PC-3 (cell line): ENCODE data around the gene RUFY2. TPM values are rescaled to one million over a fixed set of nuclear protein-coding genes. Genes with fewer than 3 reads are reported as not detected.

Experiments
- ATAC-seq: fragments of 200-7000 bp; cut with Tn5 transposase; 2 replicates; pipeline ENCODE4 v1.9.1; 2020; ENCODE audit warnings: mild to moderate bottlenecking, moderate library complexity
- BruUV-seq: library from RNA; stranded (reverse); fragments of 400-500 nt; replicated peaks from 2 replicates; lab custom pipeline; 2021; lab: Mats Ljungman, UMichigan
- CTCF ChIA-PET: fragments of 300-600 bp; sonication (Branson Sonifier 250); formaldehyde crosslinking; loops from one replicate; lab custom pipeline; 2022; ENCODE audit warnings: antibody characterized with exemption; lab: Charles Lee
- POLR2A ChIA-PET: fragments of 300-600 bp; sonication (Branson Sonifier 250); formaldehyde crosslinking; loops from one replicate; lab custom pipeline; 2022; ENCODE audit warnings: antibody characterized with exemption; ENCODE audit not compliant: unreplicated experiment; lab: Charles Lee
- DNase-seq: peaks from one replicate; pipeline ENCODE4 v3.0.0-alpha.2; 2015
- H2AFZ ChIP-seq: fragments of 300-600 bp; sonication (generic); 2 replicates; pipeline ENCODE4 v1.6.0; 2016; ENCODE audit warnings: antibody characterized with exemption, low read length
- H3F3A ChIP-seq: fragments of 300-600 bp; sonication (generic); one replicate; pipeline ENCODE4 v1.6.0; 2017; ENCODE audit warnings: antibody characterized with exemption, low read length, control low read depth, mild to moderate bottlenecking; ENCODE audit not compliant: unreplicated experiment
- H3K27ac ChIP-seq: fragments of 300-600 bp; sonication (generic); 2 replicates; pipeline ENCODE4 v1.5.1; 2016; ENCODE audit warnings: mild to moderate bottlenecking, low read length
- H3K27me3 ChIP-seq: fragments of 300-600 bp; sonication (generic); 2 replicates; pipeline ENCODE4 v1.6.1; 2016; ENCODE audit warnings: low read length, mixed read lengths
- H3K36me3 ChIP-seq: fragments of 300-600 bp; sonication (generic); 2 replicates; pipeline ENCODE4 v1.6.1; 2016; ENCODE audit warnings: low read depth, mixed run types, low read length, mixed read lengths
- H3K4me1 ChIP-seq: fragments of 300-600 bp; sonication (generic); 2 replicates; pipeline ENCODE4 v1.5.1; 2016; ENCODE audit warnings: low read length; ENCODE audit not compliant: insufficient read depth
- H3K4me2 ChIP-seq: fragments of 300-600 bp; sonication (generic); 2 replicates; pipeline ENCODE4 v1.6.0; 2016; ENCODE audit warnings: low read length
- H3K4me3 ChIP-seq: fragments of 300-600 bp; sonication (generic); 2 replicates; pipeline ENCODE4 v1.5.1; 2016; ENCODE audit warnings: mild to moderate bottlenecking, low read length, mixed read lengths
- H3K79me2 ChIP-seq: fragments of 300-600 bp; sonication (generic); 2 replicates; pipeline ENCODE4 v1.6.1; 2017; ENCODE audit warnings: low read length, mixed read lengths
- H3K9ac ChIP-seq: fragments of 300-600 bp; sonication (generic); 2 replicates; pipeline ENCODE4 v1.6.0; 2016; ENCODE audit warnings: mild to moderate bottlenecking, low read length
- H3K9me2 ChIP-seq: fragments of 300-600 bp; sonication (generic); replicated peaks from 2 replicates; pipeline ENCODE4 v1.6.1; 2016; ENCODE audit warnings: mixed run types, low read length, mixed read lengths
- H3K9me3 ChIP-seq: fragments of 300-600 bp; sonication (generic); 2 replicates; pipeline ENCODE4 v1.6.1; 2016; ENCODE audit warnings: low read length, mixed read lengths
- H4K20me1 ChIP-seq: fragments of 300-600 bp; sonication (generic); 2 replicates; pipeline ENCODE4 v1.6.1; 2016; ENCODE audit warnings: low read length, mixed read lengths
- EZH2 ChIP-seq: fragments of 300-600 bp; sonication (generic); IDR thresholded peaks from one replicate; pipeline ENCODE4 v1.6.1; 2017; ENCODE audit warnings: antibody characterized with exemption, mild to moderate bottlenecking, low read length; ENCODE audit not compliant: unreplicated experiment
- EZH2phosphoT487 ChIP-seq: fragments of 300-600 bp; sonication (generic); IDR thresholded peaks from 2 replicates; pipeline ENCODE4 v1.6.1; 2018; ENCODE audit warnings: mild to moderate bottlenecking, antibody characterized with exemption, low read length, borderline replicate concordance
- intact Hi-C: fragments of 100-400 bp; cut with micrococcal nuclease; formaldehyde crosslinking; loops from 2 replicates; pipeline ENCODE4 v1.9.0; 2023
- total RNA-seq: library from RNA; depleted of rRNA; stranded (reverse); fragments of >200 nt; gene quantifications from 2 replicates; pipeline ENCODE4 v1.2.3, GENCODE V29; 2014
- TF ChIP-seq, protein P1 (sequence below): fragments of 300-600 bp; sonication (generic); conservative IDR thresholded peaks from 2 replicates; pipeline ENCODE4 v1.5.1; 2017; ENCODE audit warnings: antibody characterized with exemption, low read depth, mild to moderate bottlenecking, low read length

RUFY2 gene
- total RNA-seq, 1 experiment from 2014 or later: 18.3 TPM

DNA sequence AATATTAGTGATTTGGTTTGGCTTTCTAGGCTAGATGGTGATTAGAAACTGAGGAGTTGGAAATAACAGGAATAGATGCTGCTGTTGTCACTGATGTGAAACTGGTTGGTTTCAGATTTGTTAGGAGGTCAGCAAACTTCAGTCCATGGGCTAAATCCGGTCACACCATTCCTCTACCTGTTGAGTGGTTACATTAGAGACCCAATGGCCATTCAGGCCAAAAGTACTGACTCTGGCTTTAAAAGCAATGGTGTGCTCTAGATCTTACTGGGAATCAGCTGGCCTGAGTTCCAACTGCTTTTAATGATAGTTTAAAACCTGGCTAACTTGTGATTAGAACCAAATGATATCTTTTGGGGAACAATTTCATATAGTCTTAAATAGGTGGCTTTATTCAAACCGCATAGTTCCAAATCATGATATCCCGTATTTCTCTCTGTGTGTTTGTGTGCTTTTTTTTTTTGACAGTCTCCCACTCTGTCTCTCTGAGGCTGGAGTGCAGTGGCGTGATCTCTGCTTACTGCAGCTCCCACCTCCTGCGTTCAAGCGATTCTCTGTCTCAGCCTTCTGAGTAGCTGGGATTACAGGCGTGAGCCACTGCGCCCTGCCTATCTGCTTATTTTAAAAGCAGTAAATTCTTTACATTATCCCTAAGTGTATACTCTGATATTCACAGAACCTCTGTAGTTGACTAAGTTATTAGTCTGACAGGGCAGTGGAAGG lies 66.6 kb downstream of the RUFY2 start:
- peaks cover 97% of the 10 kb centered on the region for H3K36me3 ChIP-seq
- CTCF ChIA-PET: no interaction called here

DNA sequence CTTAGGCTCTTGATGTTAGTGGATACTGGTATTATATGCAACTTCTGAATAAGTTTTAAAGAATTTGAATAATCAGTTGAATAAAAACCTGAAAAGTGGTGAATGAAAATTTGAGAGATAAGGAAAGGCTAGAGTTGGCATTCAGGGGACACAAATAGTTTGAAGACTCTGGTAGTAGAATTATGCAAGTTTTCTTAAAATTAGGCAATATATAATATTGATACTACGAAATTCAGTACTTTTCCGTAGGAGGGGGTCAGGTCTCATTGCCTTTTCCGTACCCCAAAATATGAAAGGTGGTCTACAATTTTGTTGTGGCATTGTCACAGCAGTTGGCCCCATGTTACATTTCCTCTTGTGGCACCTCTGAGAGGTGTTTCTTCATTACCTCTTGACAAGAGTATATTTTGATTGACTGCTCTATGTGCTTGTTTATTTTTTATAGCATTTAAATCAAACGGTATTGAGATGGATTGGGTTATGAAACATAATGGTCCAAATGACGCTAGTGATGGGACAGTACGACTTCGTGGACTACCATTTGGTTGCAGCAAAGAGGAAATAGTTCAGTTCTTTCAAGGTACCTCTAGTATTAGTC lies 70.2 kb downstream of the RUFY2 start:
- no peaks in the 10 kb centered on the region for H3K9me2 ChIP-seq
- ChIA-PET POLR2A (no interaction called here), CTCF (no interaction called here)
- H3K27me3 ChIP-seq: no peaks in the 10 kb centered on the region
- no peak overlapping the region for H2AFZ ChIP-seq
- peak overlapping the region; percentile 81 for H3K4me2 ChIP-seq
- peaks cover 84% of the 10 kb centered on the region for H3K36me3 ChIP-seq
- no peaks in the 10 kb centered on the region for H3K9me3 ChIP-seq
- peaks cover 100% of the 10 kb centered on the region for H3K79me2 ChIP-seq
- no TSS peak for BruUV-seq
- H3K9ac ChIP-seq: no peak overlapping the region
- peaks cover 27% of the 10 kb centered on the region for H3K4me1 ChIP-seq
- ATAC-seq (no peak), DNase-seq (no peak)
- H3K4me3 ChIP-seq: peak overlapping the region; percentile 87
- peaks cover 91% of the 10 kb centered on the region for H4K20me1 ChIP-seq
- intact Hi-C loops: loop anchor here (10.0 kb wide), 3 partner anchors 388 to 482 kb away; partner anchors contain the start of genes CCAR1 and SIRT1
- H3K27ac ChIP-seq: no peak overlapping the region
- no peaks in the 10 kb centered on the region for H3F3A ChIP-seq
- no peak for TF ChIP-seq EZH2phosphoT487

More for the DNA sequence above, 66.6 kb downstream of the RUFY2 start:
- no peak overlapping the region for H3K27ac ChIP-seq
- intact Hi-C loops: no loop called here
- H3K4me1 ChIP-seq: peaks cover 16% of the 10 kb centered on the region
- peaks cover 79% of the 10 kb centered on the region for H4K20me1 ChIP-seq
- no peaks in the 10 kb centered on the region for H3K27me3 ChIP-seq
- ATAC-seq (no peak), DNase-seq (no peak)
- H3K79me2 ChIP-seq: peaks cover 78% of the 10 kb centered on the region
- no peak overlapping the region for H2AFZ ChIP-seq
- H3K9me2 ChIP-seq: no peaks in the 10 kb centered on the region
- BruUV-seq: no TSS peak
- H3K4me3 ChIP-seq: no peak overlapping the region
- POLR2A ChIA-PET: no interaction called here
- H3K9ac ChIP-seq: no peak overlapping the region
- H3K4me2 ChIP-seq: no peak overlapping the region
- H3K9me3 ChIP-seq: no peaks in the 10 kb centered on the region
- TF ChIP-seq, protein P1, sequence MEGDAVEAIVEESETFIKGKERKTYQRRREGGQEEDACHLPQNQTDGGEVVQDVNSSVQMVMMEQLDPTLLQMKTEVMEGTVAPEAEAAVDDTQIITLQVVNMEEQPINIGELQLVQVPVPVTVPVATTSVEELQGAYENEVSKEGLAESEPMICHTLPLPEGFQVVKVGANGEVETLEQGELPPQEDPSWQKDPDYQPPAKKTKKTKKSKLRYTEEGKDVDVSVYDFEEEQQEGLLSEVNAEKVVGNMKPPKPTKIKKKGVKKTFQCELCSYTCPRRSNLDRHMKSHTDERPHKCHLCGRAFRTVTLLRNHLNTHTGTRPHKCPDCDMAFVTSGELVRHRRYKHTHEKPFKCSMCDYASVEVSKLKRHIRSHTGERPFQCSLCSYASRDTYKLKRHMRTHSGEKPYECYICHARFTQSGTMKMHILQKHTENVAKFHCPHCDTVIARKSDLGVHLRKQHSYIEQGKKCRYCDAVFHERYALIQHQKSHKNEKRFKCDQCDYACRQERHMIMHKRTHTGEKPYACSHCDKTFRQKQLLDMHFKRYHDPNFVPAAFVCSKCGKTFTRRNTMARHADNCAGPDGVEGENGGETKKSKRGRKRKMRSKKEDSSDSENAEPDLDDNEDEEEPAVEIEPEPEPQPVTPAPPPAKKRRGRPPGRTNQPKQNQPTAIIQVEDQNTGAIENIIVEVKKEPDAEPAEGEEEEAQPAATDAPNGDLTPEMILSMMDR: no peak
- TF ChIP-seq EZH2: no peak
- no peak for TF ChIP-seq EZH2phosphoT487
- peaks cover 35% of the 10 kb centered on the region for H3F3A ChIP-seq

DNA sequence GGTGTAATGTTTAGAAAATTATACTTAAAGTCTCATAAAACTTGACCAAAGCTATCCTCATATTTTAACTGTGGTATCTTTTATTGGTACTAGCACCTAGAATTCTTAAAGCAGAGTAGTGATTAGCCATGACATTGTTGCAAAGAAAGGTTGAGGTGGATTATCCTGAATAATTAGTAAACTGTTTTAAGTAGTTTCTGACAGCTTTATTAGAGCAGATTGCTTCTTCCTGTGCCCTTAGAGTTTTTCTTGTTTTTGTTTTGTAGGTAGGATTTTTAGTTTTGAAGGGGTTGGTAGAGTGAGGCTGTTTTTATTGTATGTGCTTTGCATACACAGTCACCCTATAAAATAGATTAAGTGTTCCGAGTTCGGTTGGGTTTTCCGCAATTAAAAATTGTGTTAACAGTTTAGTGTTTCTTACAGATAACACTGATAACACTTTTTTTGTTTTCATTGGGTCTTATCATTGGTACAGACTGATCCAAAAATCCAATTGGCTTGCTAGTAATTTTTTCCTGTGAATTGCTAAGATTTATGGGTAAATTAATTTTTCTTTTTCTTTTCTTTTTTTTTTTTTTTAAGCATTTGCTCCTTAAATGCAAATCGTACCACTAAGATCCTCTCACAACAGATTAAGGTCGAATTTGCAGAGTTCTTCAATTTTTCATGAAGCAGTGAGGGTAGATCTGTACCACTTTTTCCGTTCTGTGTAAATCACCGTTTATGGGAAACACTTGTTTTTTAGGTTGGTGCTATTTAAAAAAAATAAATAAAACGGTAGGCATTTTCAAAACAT lies 72.2 kb downstream of the RUFY2 start:
- intact Hi-C loops: loop anchor here (5.0 to 10.0 kb wide), 5 partner anchors 248 to 567 kb away; partner anchors contain the start of genes CCAR1, DDX50 and SIRT1
- ChIA-PET CTCF (no interaction called here), POLR2A (no interaction called here)
- H3K79me2 ChIP-seq: peaks cover 87% of the 10 kb centered on the region
- no peaks in the 10 kb centered on the region for H3K9me3 ChIP-seq
- peaks cover 65% of the 10 kb centered on the region for H3K36me3 ChIP-seq
- H3F3A ChIP-seq: no peaks in the 10 kb centered on the region
- TF ChIP-seq, protein P1: no peak
- TF ChIP-seq EZH2phosphoT487 (no peak), EZH2 (no peak)
- no peaks in the 10 kb centered on the region for H3K9me2 ChIP-seq
- DNase-seq (no peak), ATAC-seq (no peak)
- H3K4me3 ChIP-seq: peak overlapping the region; percentile 87
- H3K4me2 ChIP-seq: peak overlapping the region; percentile 81
- BruUV-seq: no TSS peak
- no peaks in the 10 kb centered on the region for H3K27me3 ChIP-seq
- peak overlapping the region; percentile 96 for H3K9ac ChIP-seq
- no peak overlapping the region for H2AFZ ChIP-seq
- no peak overlapping the region for H3K27ac ChIP-seq
- peaks cover 71% of the 10 kb centered on the region for H4K20me1 ChIP-seq
- H3K4me1 ChIP-seq: peaks cover 34% of the 10 kb centered on the region
